HCT116 (cell line): ENCODE results near the gene MOB3C. TPM values are rescaled to one million over a fixed set of nuclear protein-coding genes. Genes with fewer than 3 reads are reported as not detected.

Source experiments
- ATAC-seq: fragments of 200-7000 bp; cut with Tn5 transposase; 2 replicates; pipeline ENCODE4 v1.9.1; 2020; ENCODE audit warnings: mild to moderate bottlenecking, moderate library complexity
- BruUV-seq: library from RNA; stranded (reverse); fragments of 400-500 nt; replicated peaks from 2 replicates; lab custom pipeline; 2021; lab: Mats Ljungman, UMichigan
- CTCF ChIA-PET: fragments of 300-600 bp; sonication (Branson Sonifier 250); formaldehyde crosslinking; loops from one replicate; lab custom pipeline; 2021; ENCODE audit warnings: antibody characterized with exemption; lab: Charles Lee
- POLR2A ChIA-PET: fragments of 300-600, 350-600 bp; sonication (Branson Sonifier 250); formaldehyde crosslinking; loops from one replicate; lab custom pipeline; 2021; ENCODE audit warnings: antibody characterized with exemption; lab: Charles Lee
- RAD21 ChIA-PET, 2 experiments: fragments of 300-600 bp; sonication (Branson Sonifier 250); formaldehyde crosslinking; loops; one replicate each; lab custom pipeline; 2023; ENCODE audit warnings: low total read pairs in 2 of 2; ENCODE audit not compliant: uncharacterized antibody in 2 of 2, unreplicated experiment in 2 of 2, low non-redundant PET in 1 of 2; lab: Charles Lee
- DNase-seq: peaks from one replicate; pipeline ENCODE4 v3.0.0-alpha.2; 2010; ENCODE audit warnings: low read depth, low spot score
- H2AFZ ChIP-seq: fragments of 200-600 bp; shearing (Covaris generic), sonication (generic); 2 replicates; pipeline ENCODE4 v1.6.1; 2017; ENCODE audit warnings: low read depth, mixed run types, mixed read lengths, antibody characterized with exemption, low read length; ENCODE audit not compliant: poor library complexity, severe bottlenecking
- H3K27ac ChIP-seq: 2 replicates; pipeline ENCODE4 v1.5.1; 2012; ENCODE audit warnings: low read depth, low read length
- H3K27me3 ChIP-seq: fragments of 200-600 bp; sonication (generic); 2 replicates; pipeline ENCODE4 v1.6.1; 2016; ENCODE audit warnings: mixed run types, low read length, mixed read lengths; ENCODE audit not compliant: insufficient read depth
- H3K36me3 ChIP-seq, 2 experiments: fragments of 200-500 bp in 1 of 2; fragments of 200-600 bp in 1 of 2; sonication (Bioruptor generic) in 1 of 2; sonication (generic) in 1 of 2; 2 replicates each; pipeline versions ENCODE4 v1.5.1 to v1.6.1; 2014 to 2016; ENCODE audit warnings: low read length in 2 of 2, inconsistent platforms in 1 of 2, mixed read lengths in 1 of 2, mixed run types in 1 of 2; ENCODE audit not compliant: insufficient read depth in 2 of 2, control insufficient read depth in 1 of 2
- H3K4me1 ChIP-seq, 2 experiments: fragments of 200-600 bp in 1 of 2; sonication (generic) in 1 of 2; 2 replicates each; pipeline versions ENCODE4 v1.5.1 to v1.6.1; 2012 to 2017; ENCODE audit warnings: low read length in 2 of 2, inconsistent platforms in 1 of 2, mild to moderate bottlenecking in 1 of 2, mixed read lengths in 1 of 2, mixed run types in 1 of 2, moderate library complexity in 1 of 2; ENCODE audit not compliant: insufficient read depth in 2 of 2, control insufficient read depth in 1 of 2
- H3K4me2 ChIP-seq: fragments of 200-600 bp; sonication (generic); 2 replicates; pipeline ENCODE4 v1.6.1; 2017; ENCODE audit warnings: mixed run types, low read length, mixed read lengths
- H3K4me3 ChIP-seq, 2 experiments: fragments of 200-600 bp in 1 of 2; sonication (generic) in 1 of 2; replicated peaks in 1 of 2; 2 replicates each; pipeline ENCODE4 v1.5.1; 2011 to 2016; ENCODE audit warnings: low read length in 2 of 2, control low read depth in 1 of 2, low read depth in 1 of 2, mild to moderate bottlenecking in 1 of 2, mixed read lengths in 1 of 2, mixed run types in 1 of 2
- H3K79me2 ChIP-seq: fragments of 200-600 bp; sonication (generic); 2 replicates; pipeline ENCODE4 v1.6.1; 2017; ENCODE audit warnings: mild to moderate bottlenecking, mixed run types, low read length, moderate library complexity, mixed read lengths; ENCODE audit not compliant: insufficient read depth
- H3K9ac ChIP-seq: fragments of 200-600 bp; sonication (generic); 2 replicates; pipeline ENCODE4 v1.6.1; 2016; ENCODE audit warnings: low read length, mixed read lengths
- H3K9me2 ChIP-seq: fragments of 200-600 bp; sonication (generic), shearing (Covaris generic); 2 replicates; pipeline ENCODE4 v1.6.1; 2017; ENCODE audit warnings: mixed run types, mild to moderate bottlenecking, moderate library complexity; ENCODE audit not compliant: insufficient read depth
- H3K9me3 ChIP-seq, 2 experiments: fragments of 200-500 bp in 1 of 2; fragments of 200-600 bp in 1 of 2; sonication (Bioruptor generic) in 1 of 2; sonication (generic) in 1 of 2; 2 replicates each; pipeline ENCODE4 v1.6.1; 2014 to 2017; ENCODE audit warnings: low read length in 2 of 2, mixed read lengths in 2 of 2, inconsistent platforms in 1 of 2, low read depth in 1 of 2, mild to moderate bottlenecking in 1 of 2, mixed run types in 1 of 2, moderate library complexity in 1 of 2; ENCODE audit not compliant: control insufficient read depth in 1 of 2, insufficient read depth in 1 of 2
- H4K20me1 ChIP-seq: fragments of 200-600 bp; sonication (generic), shearing (Covaris generic); 2 replicates; pipeline ENCODE4 v1.6.1; 2017; ENCODE audit warnings: mixed run types, mild to moderate bottlenecking, moderate library complexity; ENCODE audit not compliant: insufficient read depth
- CBX3 ChIP-seq: IDR thresholded peaks from 2 replicates; pipeline ENCODE4 v1.6.1; 2012; ENCODE audit warnings: low read depth
- EZH2 ChIP-seq: fragments of 200-600 bp; sonication (generic); IDR thresholded peaks from 2 replicates; pipeline ENCODE4 v1.6.1; 2017; ENCODE audit warnings: antibody characterized with exemption, mixed run types
- ZNF274 ChIP-seq: fragments of 200-500 bp; sonication (Bioruptor generic); IDR thresholded peaks from 2 replicates; pipeline ENCODE4 v1.6.1; 2014; ENCODE audit warnings: mild to moderate bottlenecking, low read depth, low read length, inconsistent platforms
- intact Hi-C: fragments of 100-400 bp; cut with micrococcal nuclease; formaldehyde crosslinking; loops from 2 replicates; pipeline ENCODE4 v1.10.0; 2022
- total RNA-seq: library from RNA; stranded (reverse); gene quantifications from one replicate; pipeline ENCODE4 v1.2.1, GENCODE V29; 2021; ENCODE audit not compliant: unreplicated experiment
- TF ChIP-seq, protein P1 (sequence below), 3 experiments: fragments of 200-600 bp in 1 of 3; sonication (generic) in 1 of 3; IDR thresholded peaks in 2 of 3; conservative IDR thresholded peaks in 1 of 3; 2 replicates each; pipeline ENCODE4 v1.5.1; 2012 to 2017; ENCODE audit warnings: low read depth in 2 of 3, low read length in 2 of 3, antibody characterized with exemption in 1 of 3, borderline replicate concordance in 1 of 3, control low read depth in 1 of 3, mild to moderate bottlenecking in 1 of 3, mixed read lengths in 1 of 3, mixed run types in 1 of 3, moderate library complexity in 1 of 3; ENCODE audit not compliant: insufficient read depth in 1 of 3
- TF ChIP-seq, protein P2 (sequence below): IDR thresholded peaks from 2 replicates; pipeline ENCODE4 v1.6.1; 2011; ENCODE audit warnings: mild to moderate bottlenecking, low read length, moderate library complexity; ENCODE audit not compliant: insufficient replicate concordance; ENCODE audit errors: extremely low read depth

Gene MOB3C
- total RNA-seq, 1 experiment from 2014 or later: 5.5 TPM

DNA sequence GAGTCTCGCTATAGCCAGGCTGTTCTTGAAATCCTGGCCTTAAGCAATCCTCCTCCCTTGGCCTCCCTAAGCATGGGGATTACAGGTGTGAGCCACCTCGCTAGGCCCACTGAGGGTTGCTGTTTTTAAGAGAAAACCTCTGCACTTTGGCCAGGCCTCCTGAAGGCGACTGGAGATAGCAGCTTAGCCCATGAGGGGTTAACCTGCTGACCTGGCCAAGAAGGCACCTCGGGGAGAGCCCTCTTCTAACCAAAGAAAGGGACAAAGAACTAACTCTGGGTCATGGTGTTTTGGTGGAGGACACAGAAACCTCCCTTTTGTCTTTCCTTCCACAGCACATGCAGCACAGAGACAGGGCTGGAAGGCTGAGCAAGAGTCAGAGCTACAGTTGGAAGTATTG lies 47.5 kb downstream of the MOB3C start:
- intact Hi-C loops: no loop called here
- ChIA-PET RAD21 (no interaction called here), CTCF (no interaction called here), POLR2A (no interaction called here)
- Histone ChIP-seq H3K9me3 (no peaks in the 10 kb centered on the region), H3K9me2 (no peaks in the 10 kb centered on the region), H3K27me3 (no peaks in the 10 kb centered on the region), H3K4me1 (no peaks in the 10 kb centered on the region), H4K20me1 (no peaks in the 10 kb centered on the region), H3K4me2 (no peak overlapping the region), H3K4me3 (no peak overlapping the region), H3K27ac (no peak overlapping the region), H3K9ac (no peak overlapping the region), H3K36me3 (peaks cover 0 to 4% of the 10 kb centered on the region in 2 experiments; a peak in 1 of 4 replicates), H3K79me2 (no peaks in the 10 kb centered on the region), H2AFZ (no peak overlapping the region)
- BruUV-seq: no TSS peak
- TF ChIP-seq, protein P1, sequence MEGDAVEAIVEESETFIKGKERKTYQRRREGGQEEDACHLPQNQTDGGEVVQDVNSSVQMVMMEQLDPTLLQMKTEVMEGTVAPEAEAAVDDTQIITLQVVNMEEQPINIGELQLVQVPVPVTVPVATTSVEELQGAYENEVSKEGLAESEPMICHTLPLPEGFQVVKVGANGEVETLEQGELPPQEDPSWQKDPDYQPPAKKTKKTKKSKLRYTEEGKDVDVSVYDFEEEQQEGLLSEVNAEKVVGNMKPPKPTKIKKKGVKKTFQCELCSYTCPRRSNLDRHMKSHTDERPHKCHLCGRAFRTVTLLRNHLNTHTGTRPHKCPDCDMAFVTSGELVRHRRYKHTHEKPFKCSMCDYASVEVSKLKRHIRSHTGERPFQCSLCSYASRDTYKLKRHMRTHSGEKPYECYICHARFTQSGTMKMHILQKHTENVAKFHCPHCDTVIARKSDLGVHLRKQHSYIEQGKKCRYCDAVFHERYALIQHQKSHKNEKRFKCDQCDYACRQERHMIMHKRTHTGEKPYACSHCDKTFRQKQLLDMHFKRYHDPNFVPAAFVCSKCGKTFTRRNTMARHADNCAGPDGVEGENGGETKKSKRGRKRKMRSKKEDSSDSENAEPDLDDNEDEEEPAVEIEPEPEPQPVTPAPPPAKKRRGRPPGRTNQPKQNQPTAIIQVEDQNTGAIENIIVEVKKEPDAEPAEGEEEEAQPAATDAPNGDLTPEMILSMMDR (IDR thresholded peaks at IDR 0.05 in 2 of 3, conservative IDR thresholded peaks at IDR 0.05 in 1 of 3; ENCODE audit: borderline replicate concordance in 1 of 3, insufficient read depth in 1 of 3, low read depth in 2 of 3, low read length in 2 of 3): no peak
- TF ChIP-seq, protein P2, sequence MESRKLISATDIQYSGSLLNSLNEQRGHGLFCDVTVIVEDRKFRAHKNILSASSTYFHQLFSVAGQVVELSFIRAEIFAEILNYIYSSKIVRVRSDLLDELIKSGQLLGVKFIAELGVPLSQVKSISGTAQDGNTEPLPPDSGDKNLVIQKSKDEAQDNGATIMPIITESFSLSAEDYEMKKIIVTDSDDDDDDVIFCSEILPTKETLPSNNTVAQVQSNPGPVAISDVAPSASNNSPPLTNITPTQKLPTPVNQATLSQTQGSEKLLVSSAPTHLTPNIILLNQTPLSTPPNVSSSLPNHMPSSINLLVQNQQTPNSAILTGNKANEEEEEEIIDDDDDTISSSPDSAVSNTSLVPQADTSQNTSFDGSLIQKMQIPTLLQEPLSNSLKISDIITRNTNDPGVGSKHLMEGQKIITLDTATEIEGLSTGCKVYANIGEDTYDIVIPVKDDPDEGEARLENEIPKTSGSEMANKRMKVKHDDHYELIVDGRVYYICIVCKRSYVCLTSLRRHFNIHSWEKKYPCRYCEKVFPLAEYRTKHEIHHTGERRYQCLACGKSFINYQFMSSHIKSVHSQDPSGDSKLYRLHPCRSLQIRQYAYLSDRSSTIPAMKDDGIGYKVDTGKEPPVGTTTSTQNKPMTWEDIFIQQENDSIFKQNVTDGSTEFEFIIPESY: no peak
- TF ChIP-seq EZH2 (no peak), CBX3 (no peak), ZNF274 (no peak)
- ATAC-seq (no peak), DNase-seq (no peak)
